ENCODE data around the gene MAST4.
A peak's percentile ranks its signal among the peaks of the same experiment; 100 is the strongest.

MAST4 gene

GRCh38 chr5:66864240-66864884 lies 268.2 kb downstream of the MAST4 start:
- no peak overlapping the region for H3K27ac ChIP-seq (ENCODE audit: low read length, poor library complexity, severe bottlenecking)
- no peak overlapping the region for H3K14ac ChIP-seq (ENCODE audit: low read length in 2 of 2)
- H3K9ac ChIP-seq (ENCODE audit: low read length): no peak overlapping the region
- no peak overlapping the region for H2BK120ac ChIP-seq (ENCODE audit: low read depth, low read length)
- no peak overlapping the region for H2AFZ ChIP-seq (ENCODE audit: low read depth, low read length)
- H3K4me3 ChIP-seq (ENCODE audit: insufficient read depth in 1 of 2, low read depth in 1 of 2, low read length in 2 of 2): no peak overlapping the region
- no peak overlapping the region for H3K18ac ChIP-seq (ENCODE audit: low read depth in 1 of 2, low read length in 2 of 2)
- H2BK15ac ChIP-seq (ENCODE audit: low read depth, poor library complexity, severe bottlenecking): no peak overlapping the region
- no peak overlapping the region for H3K23ac ChIP-seq (ENCODE audit: low read length in 2 of 2)
- H3K9me3 ChIP-seq (ENCODE audit: control insufficient read depth, low read length): no peaks in the 10 kb centered on the region
- no peak overlapping the region for H2BK5ac ChIP-seq (ENCODE audit: low read depth, low read length, poor library complexity, severe bottlenecking)
- no peak overlapping the region for H3K4me2 ChIP-seq (ENCODE audit: low read length, poor library complexity, severe bottlenecking)
- no peaks in the 10 kb centered on the region for H3K79me1 ChIP-seq (replicated peaks; ENCODE audit: low read length, poor library complexity, severe bottlenecking)
- no peak overlapping the region for H4K8ac ChIP-seq (ENCODE audit: low read length)
- H3K4ac ChIP-seq (ENCODE audit: low read depth in 1 of 2, low read length in 2 of 2): no peak overlapping the region
- H3K4me1 ChIP-seq (ENCODE audit: control insufficient read depth, insufficient read depth, low read depth, low read length): peaks cover 6% of the 10 kb centered on the region
- no peak overlapping the region for H4K91ac ChIP-seq (ENCODE audit: low read length)
- H2BK12ac ChIP-seq (ENCODE audit: low read length in 2 of 2): no peak overlapping the region
- no peak overlapping the region for H2AK5ac ChIP-seq (ENCODE audit: low read length, severe bottlenecking)
- no peaks in the 10 kb centered on the region for H3K36me3 ChIP-seq (ENCODE audit: control insufficient read depth in 1 of 2, insufficient read depth in 2 of 2, low read depth in 1 of 2, low read length in 2 of 2)
- H3K27me3 ChIP-seq (ENCODE audit: control insufficient read depth in 1 of 2, insufficient read depth in 1 of 2, low read length in 2 of 2): peaks cover 0 to 5% of the 10 kb centered on the region in 2 experiments
- 84% methylated on average over 7 of the region's 10 CpGs for WGBS
- DNase-seq: peak; percentile 22

GRCh38 chr5:66867618-66868322 lies 271.6 kb downstream of the MAST4 start:
- Histone ChIP-seq H2BK12ac (ENCODE audit: low read length in 2 of 2) (no peak overlapping the region), H2BK15ac (ENCODE audit: low read depth, poor library complexity, severe bottlenecking) (no peak overlapping the region), H2BK120ac (ENCODE audit: low read depth, low read length) (no peak overlapping the region), H2AFZ (ENCODE audit: low read depth, low read length) (no peak overlapping the region), H3K14ac (ENCODE audit: low read length in 2 of 2) (no peak overlapping the region), H3K4ac (ENCODE audit: low read depth in 1 of 2, low read length in 2 of 2) (no peak overlapping the region), H3K18ac (ENCODE audit: low read depth in 1 of 2, low read length in 2 of 2) (no peak overlapping the region), H3K9me3 (ENCODE audit: control insufficient read depth, low read length) (no peaks in the 10 kb centered on the region), H3K9ac (ENCODE audit: low read length) (no peak overlapping the region), H4K8ac (ENCODE audit: low read length) (no peak overlapping the region), H2AK5ac (ENCODE audit: low read length, severe bottlenecking) (no peak overlapping the region), H4K91ac (ENCODE audit: low read length) (no peak overlapping the region), H3K4me3 (ENCODE audit: insufficient read depth in 1 of 2, low read depth in 1 of 2, low read length in 2 of 2) (no peak overlapping the region), H3K27me3 (ENCODE audit: control insufficient read depth in 1 of 2, insufficient read depth in 1 of 2, low read length in 2 of 2) (peaks cover 0 to 5% of the 10 kb centered on the region in 2 experiments), H3K27ac (ENCODE audit: low read length, poor library complexity, severe bottlenecking) (no peak overlapping the region), H3K4me1 (ENCODE audit: control insufficient read depth, insufficient read depth, low read depth, low read length) (peaks cover 4% of the 10 kb centered on the region), H3K79me1 (replicated peaks; ENCODE audit: low read length, poor library complexity, severe bottlenecking) (peaks cover 2% of the 10 kb centered on the region), H2BK5ac (ENCODE audit: low read depth, low read length, poor library complexity, severe bottlenecking) (no peak overlapping the region), H3K4me2 (ENCODE audit: low read length, poor library complexity, severe bottlenecking) (no peak overlapping the region), H3K23ac (ENCODE audit: low read length in 2 of 2) (no peak overlapping the region), H3K36me3 (ENCODE audit: control insufficient read depth in 1 of 2, insufficient read depth in 2 of 2, low read depth in 1 of 2, low read length in 2 of 2) (no peaks in the 10 kb centered on the region)
- DNase-seq: no peak
- WGBS: 100% methylated on average over 1 of the region's 1 CpG

GRCh38 chr5:66869347-66869746 lies 273.2 kb downstream of the MAST4 start:
- no peak overlapping the region for H2BK12ac ChIP-seq (ENCODE audit: low read length in 2 of 2)
- no peak overlapping the region for H3K4me3 ChIP-seq (ENCODE audit: insufficient read depth in 1 of 2, low read depth in 1 of 2, low read length in 2 of 2)
- WGBS: 93% methylated on average over 6 of the region's 6 CpGs
- no peak overlapping the region for H2BK5ac ChIP-seq (ENCODE audit: low read depth, low read length, poor library complexity, severe bottlenecking)
- no peak overlapping the region for H3K23ac ChIP-seq (ENCODE audit: low read length in 2 of 2)
- no peaks in the 10 kb centered on the region for H3K36me3 ChIP-seq (ENCODE audit: control insufficient read depth in 1 of 2, insufficient read depth in 2 of 2, low read depth in 1 of 2, low read length in 2 of 2)
- H3K4me1 ChIP-seq (ENCODE audit: control insufficient read depth, insufficient read depth, low read depth, low read length): no peaks in the 10 kb centered on the region
- no peak for DNase-seq
- H3K9ac ChIP-seq (ENCODE audit: low read length): no peak overlapping the region
- no peak overlapping the region for H3K27ac ChIP-seq (ENCODE audit: low read length, poor library complexity, severe bottlenecking)
- H3K4ac ChIP-seq (ENCODE audit: low read depth in 1 of 2, low read length in 2 of 2): no peak overlapping the region
- H3K27me3 ChIP-seq (ENCODE audit: control insufficient read depth in 1 of 2, insufficient read depth in 1 of 2, low read length in 2 of 2): no peaks in the 10 kb centered on the region
- H3K9me3 ChIP-seq (ENCODE audit: control insufficient read depth, low read length): no peaks in the 10 kb centered on the region
- no peak overlapping the region for H2BK15ac ChIP-seq (ENCODE audit: low read depth, poor library complexity, severe bottlenecking)
- no peak overlapping the region for H2AK5ac ChIP-seq (ENCODE audit: low read length, severe bottlenecking)
- H3K4me2 ChIP-seq (ENCODE audit: low read length, poor library complexity, severe bottlenecking): no peak overlapping the region
- H3K79me1 ChIP-seq (replicated peaks; ENCODE audit: low read length, poor library complexity, severe bottlenecking): peaks cover 2% of the 10 kb centered on the region
- no peak overlapping the region for H3K18ac ChIP-seq (ENCODE audit: low read depth in 1 of 2, low read length in 2 of 2)
- no peak overlapping the region for H4K8ac ChIP-seq (ENCODE audit: low read length)
- H2AFZ ChIP-seq (ENCODE audit: low read depth, low read length): no peak overlapping the region
- H4K91ac ChIP-seq (ENCODE audit: low read length): no peak overlapping the region
- no peak overlapping the region for H2BK120ac ChIP-seq (ENCODE audit: low read depth, low read length)
- H3K14ac ChIP-seq (ENCODE audit: low read length in 2 of 2): no peak overlapping the region

- DNase-seq: no peak
- Histone ChIP-seq H3K18ac (ENCODE audit: low read depth in 1 of 2, low read length in 2 of 2) (no peak overlapping the region), H2BK120ac (ENCODE audit: low read depth, low read length) (no peak overlapping the region), H3K36me3 (ENCODE audit: control insufficient read depth in 1 of 2, insufficient read depth in 2 of 2, low read depth in 1 of 2, low read length in 2 of 2) (no peaks in the 10 kb centered on the region), H3K79me1 (replicated peaks; ENCODE audit: low read length, poor library complexity, severe bottlenecking) (peaks cover 2% of the 10 kb centered on the region), H3K23ac (ENCODE audit: low read length in 2 of 2) (no peak overlapping the region), H4K8ac (ENCODE audit: low read length) (no peak overlapping the region), H2AK5ac (ENCODE audit: low read length, severe bottlenecking) (no peak overlapping the region), H3K27ac (ENCODE audit: low read length, poor library complexity, severe bottlenecking) (no peak overlapping the region), H2BK5ac (ENCODE audit: low read depth, low read length, poor library complexity, severe bottlenecking) (no peak overlapping the region), H3K14ac (ENCODE audit: low read length in 2 of 2) (no peak overlapping the region), H2BK15ac (ENCODE audit: low read depth, poor library complexity, severe bottlenecking) (no peak overlapping the region), H3K4me3 (ENCODE audit: insufficient read depth in 1 of 2, low read depth in 1 of 2, low read length in 2 of 2) (no peak overlapping the region), H2AFZ (ENCODE audit: low read depth, low read length) (no peak overlapping the region), H3K9ac (ENCODE audit: low read length) (no peak overlapping the region), H4K91ac (ENCODE audit: low read length) (no peak overlapping the region), H3K27me3 (ENCODE audit: control insufficient read depth in 1 of 2, insufficient read depth in 1 of 2, low read length in 2 of 2) (no peaks in the 10 kb centered on the region), H3K4me2 (ENCODE audit: low read length, poor library complexity, severe bottlenecking) (no peak overlapping the region), H3K4me1 (ENCODE audit: control insufficient read depth, insufficient read depth, low read depth, low read length) (no peaks in the 10 kb centered on the region), H3K4ac (ENCODE audit: low read depth in 1 of 2, low read length in 2 of 2) (no peak overlapping the region), H3K9me3 (ENCODE audit: control insufficient read depth, low read length) (no peaks in the 10 kb centered on the region), H2BK12ac (ENCODE audit: low read length in 2 of 2) (no peak overlapping the region)
- 94% methylated on average over 8 of the region's 10 CpGs for WGBS
Observed at GRCh38 chr5:66870708-66871107, 274.5 kb downstream of the MAST4 start.
